Activated T-cell treated with anti-CD3 and anti-CD28 coated beads, Interleukin-2, amount 50 U/mL, for 4 hours (primary cell): ENCODE measurements around the gene BMPER. TPM values are rescaled to one million over a fixed set of nuclear protein-coding genes. Genes with fewer than 3 reads are reported as not detected.

Experiments
- ATAC-seq, 2 donors: fragments of 200-7000 bp; cut with Tn5 transposase; one replicate each; pipeline ENCODE4 v1.10.0; 2021
- DNase-seq: peaks from one replicate; pipeline ENCODE4 v3.0.0-alpha.2; 2020
- H3K27me3 Mint-ChIP-seq: one replicate; pipeline ENCODE4 v1.8.0; 2021; ENCODE audit warnings: low read depth, mixed read lengths
- H3K36me3 Mint-ChIP-seq: one replicate; pipeline ENCODE4 v1.8.0; 2022; ENCODE audit warnings: mixed read lengths; ENCODE audit not compliant: insufficient read depth
- H3K4me1 Mint-ChIP-seq: one replicate; pipeline ENCODE4 v1.8.0; 2021; ENCODE audit warnings: low read depth, mixed read lengths
- H3K4me3 Mint-ChIP-seq: one replicate; pipeline ENCODE4 v1.8.0; 2021; ENCODE audit warnings: mild to moderate bottlenecking, moderate library complexity, mixed read lengths
- H3K9me3 Mint-ChIP-seq: one replicate; pipeline ENCODE4 v1.8.0; 2021; ENCODE audit warnings: mixed read lengths
- total RNA-seq, 3 donors: library from RNA; stranded (reverse); gene quantifications; one replicate each; pipeline ENCODE4 v1.2.1, GENCODE V29; 2021

Gene BMPER
- total RNA-seq, 3 donors from 2014 or later: 0.16 TPM; not detected in 2

DNA sequence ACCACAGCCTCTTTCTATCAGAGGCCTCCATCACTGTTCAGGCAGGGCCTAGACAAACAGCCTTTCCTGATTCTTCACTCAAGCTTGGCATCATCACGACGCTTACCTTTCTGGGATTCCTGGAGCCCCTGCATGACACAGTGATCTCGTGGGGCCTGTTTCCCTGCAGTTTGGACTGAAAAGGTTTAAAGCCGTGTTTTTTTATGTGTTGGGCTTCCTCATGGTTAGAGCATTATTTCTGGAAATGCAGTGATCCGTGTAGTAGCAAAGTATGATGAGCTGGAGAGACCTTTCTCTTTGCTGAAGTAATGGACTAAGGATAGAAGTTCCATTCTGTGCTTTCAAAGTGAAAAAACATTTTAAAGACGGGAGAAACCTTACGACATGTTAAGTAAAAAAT is 169.1 kb downstream of the BMPER start:
- ATAC-seq (no peak), DNase-seq (no peak)
- Mint-ChIP-seq H3K36me3 (no peaks in the 10 kb centered on the region), H3K4me1 (no peaks in the 10 kb centered on the region), H3K4me3 (no peak overlapping the region), H3K27me3 (no peaks in the 10 kb centered on the region), H3K9me3 (peaks cover 3% of the 10 kb centered on the region)

DNA sequence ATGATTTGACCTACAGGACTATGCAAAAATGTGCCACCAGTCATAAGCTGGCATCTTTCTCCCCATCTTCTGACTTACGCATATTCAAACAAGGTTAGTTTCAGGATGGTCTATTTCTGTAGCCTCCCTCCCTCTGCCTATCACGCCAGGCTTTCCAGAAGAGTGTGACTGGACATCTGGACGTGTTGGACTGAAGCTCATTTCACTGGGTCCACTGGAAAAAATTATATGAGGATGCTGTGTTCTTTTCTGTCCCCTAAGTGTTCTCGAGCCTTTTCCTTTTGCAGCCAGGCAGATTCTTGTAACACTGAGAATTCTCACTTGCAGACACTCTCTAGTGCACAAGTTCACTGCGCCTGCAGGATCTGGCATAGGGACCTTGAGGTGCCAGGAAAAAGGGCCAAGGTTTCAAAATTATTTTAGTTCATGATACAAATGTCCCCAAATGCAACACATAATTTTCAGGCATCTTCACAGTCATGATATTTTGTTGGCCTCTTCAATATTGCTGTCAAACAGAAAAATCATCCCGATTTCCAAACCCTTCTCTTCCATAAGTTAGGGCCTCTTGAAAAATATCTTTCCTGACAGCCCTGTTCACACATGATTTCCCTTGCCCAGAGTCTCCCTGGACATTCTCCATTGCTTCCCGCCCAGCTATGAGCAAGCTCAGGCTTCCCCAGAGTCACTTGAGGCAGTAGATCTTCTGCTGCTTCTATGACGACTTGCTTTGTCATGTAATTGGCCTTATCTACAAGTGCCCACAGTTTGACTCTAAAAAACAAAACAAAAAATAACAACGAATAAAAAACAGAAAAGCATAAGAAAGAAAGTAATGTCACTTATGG is 170.4 kb downstream of the BMPER start:
- DNase-seq (no peak), ATAC-seq (no peak)
- H3K36me3 Mint-ChIP-seq: no peaks in the 10 kb centered on the region
- H3K9me3 Mint-ChIP-seq: peaks cover 3% of the 10 kb centered on the region
- H3K4me1 Mint-ChIP-seq: no peaks in the 10 kb centered on the region
- no peak overlapping the region for H3K4me3 Mint-ChIP-seq
- H3K27me3 Mint-ChIP-seq: no peaks in the 10 kb centered on the region

DNA sequence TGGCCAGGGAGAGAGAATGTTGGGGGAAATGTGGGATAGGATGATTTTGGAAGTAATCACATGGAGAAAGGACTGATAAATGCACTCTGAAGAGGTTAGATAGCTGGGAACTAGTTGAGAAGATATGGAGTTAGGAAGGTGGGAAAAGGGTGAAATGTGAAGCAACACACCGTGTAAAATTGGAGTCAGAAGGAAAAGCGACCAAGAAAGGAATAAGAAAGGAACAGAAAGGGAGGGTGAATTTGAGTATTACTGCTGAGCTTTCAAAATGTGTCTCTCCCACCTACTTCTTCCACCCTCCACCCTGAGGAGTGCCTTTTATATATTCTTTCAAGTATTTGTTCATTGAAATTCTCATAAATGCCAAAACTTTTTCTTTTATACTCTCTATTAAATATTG is 171.8 kb downstream of the BMPER start:
- H3K36me3 Mint-ChIP-seq: no peaks in the 10 kb centered on the region
- no peak overlapping the region for H3K4me3 Mint-ChIP-seq
- no peaks in the 10 kb centered on the region for H3K27me3 Mint-ChIP-seq
- H3K9me3 Mint-ChIP-seq: peaks cover 3% of the 10 kb centered on the region
- no peaks in the 10 kb centered on the region for H3K4me1 Mint-ChIP-seq
- no peak for ATAC-seq
- DNase-seq: no peak

DNA sequence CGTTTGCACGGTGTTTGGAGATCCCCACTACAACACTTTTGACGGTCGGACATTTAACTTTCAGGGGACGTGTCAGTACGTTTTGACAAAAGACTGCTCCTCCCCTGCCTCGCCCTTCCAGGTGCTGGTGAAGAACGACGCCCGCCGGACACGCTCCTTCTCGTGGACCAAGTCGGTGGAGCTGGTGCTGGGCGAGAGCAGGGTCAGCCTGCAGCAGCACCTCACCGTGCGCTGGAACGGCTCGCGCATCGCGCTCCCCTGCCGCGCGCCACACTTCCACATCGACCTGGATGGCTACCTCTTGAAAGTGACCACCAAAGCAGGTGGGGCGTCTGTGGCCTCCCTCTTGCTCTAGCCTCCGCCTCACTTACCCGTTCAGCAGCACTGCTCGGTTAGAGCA is 173.5 kb downstream of the BMPER start:
- no peaks in the 10 kb centered on the region for H3K36me3 Mint-ChIP-seq
- H3K9me3 Mint-ChIP-seq: peaks cover 3% of the 10 kb centered on the region
- H3K27me3 Mint-ChIP-seq: no peaks in the 10 kb centered on the region
- DNase-seq: no peak
- H3K4me1 Mint-ChIP-seq: no peaks in the 10 kb centered on the region
- H3K4me3 Mint-ChIP-seq: no peak overlapping the region
- no peak for ATAC-seq

DNA sequence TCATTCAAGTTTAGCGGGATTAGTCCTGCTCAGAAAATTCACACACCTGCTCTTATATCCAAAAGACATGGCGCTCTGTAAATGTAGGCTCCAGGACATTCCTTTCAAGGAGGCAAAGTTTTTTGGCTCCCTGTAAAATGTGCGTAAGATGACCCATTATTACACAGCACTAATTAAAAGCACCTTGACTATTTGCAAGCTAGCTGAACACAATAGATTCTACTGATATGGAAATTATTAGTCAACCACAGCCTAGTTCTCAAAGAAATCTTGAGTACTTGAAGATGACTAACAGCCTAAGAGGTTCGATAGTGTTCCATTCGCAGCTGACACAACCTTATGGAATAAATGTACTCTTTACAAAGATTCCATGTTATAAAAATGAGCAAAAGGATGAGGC is 175.2 kb downstream of the BMPER start:
- Mint-ChIP-seq H3K27me3 (no peaks in the 10 kb centered on the region), H3K9me3 (peaks cover 3% of the 10 kb centered on the region), H3K4me1 (no peaks in the 10 kb centered on the region), H3K36me3 (no peaks in the 10 kb centered on the region), H3K4me3 (no peak overlapping the region)
- DNase-seq: no peak
- no peak for ATAC-seq

DNA sequence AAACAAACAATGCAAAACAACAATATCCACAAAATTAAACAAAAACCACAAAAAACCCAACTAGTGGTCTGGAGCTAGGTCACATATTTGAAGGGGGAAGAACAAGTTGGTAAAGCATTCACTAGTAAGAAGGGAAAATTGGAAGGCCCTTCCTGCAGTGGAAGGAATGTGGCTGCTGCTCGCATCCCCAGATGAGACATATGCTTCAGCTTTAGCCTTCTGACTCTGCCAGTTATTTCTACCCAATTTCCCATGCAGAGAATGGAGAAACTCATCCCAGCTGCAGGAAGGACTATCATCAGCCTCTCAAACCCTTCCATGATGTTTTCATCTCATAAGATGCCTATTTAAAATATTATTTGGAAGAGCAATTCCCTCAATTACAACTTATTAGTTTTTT is 176.6 kb downstream of the BMPER start:
- H3K4me1 Mint-ChIP-seq: no peaks in the 10 kb centered on the region
- peaks cover 3% of the 10 kb centered on the region for H3K9me3 Mint-ChIP-seq
- H3K27me3 Mint-ChIP-seq: no peaks in the 10 kb centered on the region
- ATAC-seq: no peak
- no peak for DNase-seq
- no peaks in the 10 kb centered on the region for H3K36me3 Mint-ChIP-seq
- no peak overlapping the region for H3K4me3 Mint-ChIP-seq

DNA sequence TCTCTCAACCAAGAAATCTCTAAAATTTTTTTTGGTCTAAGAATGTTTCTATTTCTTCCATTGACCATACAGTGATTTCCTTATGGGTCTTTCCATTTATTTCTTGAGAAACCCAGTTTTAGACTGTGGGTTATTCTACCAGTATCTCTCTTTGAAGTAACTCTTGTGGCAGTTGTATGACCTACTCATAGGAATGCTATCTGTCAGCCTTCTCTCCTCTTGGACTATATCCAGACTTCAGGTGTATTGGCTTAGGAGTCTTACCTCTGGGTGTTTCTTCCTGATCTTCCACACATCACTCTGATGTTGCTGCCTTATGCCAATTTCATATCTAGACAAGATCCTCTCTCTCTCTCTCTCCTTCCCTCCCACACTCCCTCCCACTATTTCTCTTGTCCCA is 178.1 kb downstream of the BMPER start:
- no peaks in the 10 kb centered on the region for H3K4me1 Mint-ChIP-seq
- H3K4me3 Mint-ChIP-seq: no peak overlapping the region
- no peaks in the 10 kb centered on the region for H3K36me3 Mint-ChIP-seq
- no peaks in the 10 kb centered on the region for H3K27me3 Mint-ChIP-seq
- no peaks in the 10 kb centered on the region for H3K9me3 Mint-ChIP-seq
- DNase-seq (no peak), ATAC-seq (no peak)

DNA sequence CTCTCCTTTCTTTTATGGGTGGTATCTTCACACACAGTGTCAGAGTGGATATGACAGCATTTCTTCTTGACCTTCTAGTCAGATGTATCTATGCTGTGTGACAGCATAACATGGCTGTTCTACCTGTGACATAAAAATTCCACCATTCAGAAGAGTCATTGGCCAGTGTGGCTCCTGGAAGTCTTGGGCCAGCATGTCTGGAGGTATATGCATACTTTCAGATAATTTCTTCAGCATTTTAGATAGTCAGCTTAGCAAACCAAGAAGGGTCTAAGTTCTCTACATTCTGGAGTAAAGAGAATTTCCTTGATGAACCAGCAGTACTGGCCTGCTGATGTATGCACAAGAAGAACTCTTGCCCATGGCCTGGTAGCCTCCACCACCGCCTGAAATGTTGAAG is 179.3 kb downstream of the BMPER start:
- H3K27me3 Mint-ChIP-seq: no peaks in the 10 kb centered on the region
- no peaks in the 10 kb centered on the region for H3K36me3 Mint-ChIP-seq
- DNase-seq (no peak), ATAC-seq (no peak)
- H3K4me3 Mint-ChIP-seq: no peak overlapping the region
- H3K9me3 Mint-ChIP-seq: no peaks in the 10 kb centered on the region
- H3K4me1 Mint-ChIP-seq: no peaks in the 10 kb centered on the region

DNA sequence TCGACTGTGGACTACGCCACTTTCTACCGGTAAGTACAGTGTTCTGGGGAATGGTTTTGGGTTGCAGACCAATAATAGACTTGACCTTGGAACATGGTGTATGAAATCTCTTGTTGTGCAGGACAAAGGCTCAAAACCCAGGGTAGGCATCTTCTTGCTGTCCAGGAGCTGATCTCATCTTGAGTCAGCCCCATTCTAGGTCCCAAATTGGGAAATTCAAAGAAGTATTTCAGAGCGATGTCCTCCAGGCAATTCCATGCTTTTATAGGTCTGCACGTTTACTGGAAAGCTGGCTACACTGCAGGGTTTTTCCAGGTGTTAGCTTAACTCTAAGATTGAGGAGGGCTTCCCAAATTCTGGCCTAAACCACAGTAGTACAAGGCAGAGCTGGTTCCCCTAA is 180.7 kb downstream of the BMPER start:
- Mint-ChIP-seq H3K27me3 (peaks cover 3% of the 10 kb centered on the region), H3K36me3 (no peaks in the 10 kb centered on the region), H3K4me1 (no peaks in the 10 kb centered on the region), H3K4me3 (no peak overlapping the region), H3K9me3 (no peaks in the 10 kb centered on the region)
- ATAC-seq: no peak
- DNase-seq: no peak

DNA sequence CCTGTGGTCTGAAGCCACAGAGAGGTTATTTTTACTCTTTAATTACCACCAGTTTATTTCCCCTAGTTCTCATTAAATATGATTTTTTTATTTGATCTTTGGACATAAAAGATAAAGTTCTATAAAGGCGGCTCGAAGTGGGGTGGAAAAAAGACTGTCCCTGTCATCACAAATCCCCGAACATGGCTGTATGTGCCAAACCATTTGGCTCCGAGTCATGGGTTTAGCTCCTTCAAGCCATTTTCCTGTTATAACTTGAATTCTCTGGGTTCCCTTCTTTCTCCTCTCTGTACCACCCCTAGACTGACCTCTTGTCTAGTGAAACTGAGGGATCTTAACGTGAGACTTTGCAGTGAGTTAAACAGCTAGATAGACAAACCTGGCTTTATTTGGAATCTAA is 181.6 kb downstream of the BMPER start:
- ATAC-seq: no peak
- H3K9me3 Mint-ChIP-seq: peaks cover 1% of the 10 kb centered on the region
- no peaks in the 10 kb centered on the region for H3K36me3 Mint-ChIP-seq
- DNase-seq: no peak
- H3K27me3 Mint-ChIP-seq: peaks cover 3% of the 10 kb centered on the region
- H3K4me1 Mint-ChIP-seq: no peaks in the 10 kb centered on the region
- no peak overlapping the region for H3K4me3 Mint-ChIP-seq

DNA sequence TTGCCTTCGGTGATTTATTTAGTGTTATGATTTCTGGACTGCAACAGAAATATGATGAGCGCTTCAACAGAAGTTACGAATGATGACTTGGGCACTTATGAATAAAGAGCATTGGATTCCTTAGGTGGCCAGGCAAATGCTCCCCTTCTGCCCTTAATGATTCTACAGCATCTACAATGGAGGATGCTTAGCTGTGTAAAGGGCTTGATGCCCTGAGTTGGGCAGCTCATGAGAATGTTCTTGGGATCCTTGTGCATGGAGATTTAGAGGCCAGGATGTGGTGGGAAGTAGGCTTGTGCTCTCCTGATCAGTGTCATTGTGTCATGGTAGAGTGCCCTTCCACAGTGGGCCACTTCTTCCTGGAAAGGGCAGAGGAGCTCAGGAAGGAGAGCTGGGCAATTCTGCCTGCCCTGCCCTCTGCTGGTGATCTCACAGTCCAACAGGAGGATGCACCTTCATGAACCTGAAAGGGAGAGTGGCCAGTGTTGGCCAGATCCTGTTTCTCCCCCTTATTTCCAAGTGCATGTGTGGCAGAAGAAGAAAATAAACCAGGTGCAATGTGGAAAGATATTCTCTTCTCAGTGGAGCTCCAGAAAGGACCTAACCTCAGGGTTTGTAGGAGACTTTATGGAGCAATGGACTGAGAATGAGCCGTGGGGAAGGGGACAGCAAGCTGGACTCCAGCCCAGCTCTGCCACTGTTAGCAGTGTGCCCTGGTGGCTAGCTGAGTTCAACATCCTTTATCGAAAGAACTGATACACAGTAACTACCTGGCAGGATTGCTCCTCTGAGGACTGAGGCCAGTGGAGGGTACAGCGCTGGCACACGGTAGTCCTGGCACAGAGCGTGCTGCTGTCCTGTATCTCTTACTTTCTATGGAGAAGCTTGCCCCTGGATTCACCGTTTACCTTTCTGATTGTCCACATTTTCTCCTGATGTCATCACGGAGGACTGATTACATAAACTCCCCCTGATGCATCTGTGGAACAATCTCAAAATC is 182.9 kb downstream of the BMPER start:
- ATAC-seq (no peak), DNase-seq (no peak)
- H3K9me3 Mint-ChIP-seq: peaks cover 5% of the 10 kb centered on the region
- no peaks in the 10 kb centered on the region for H3K36me3 Mint-ChIP-seq
- H3K4me1 Mint-ChIP-seq: no peaks in the 10 kb centered on the region
- no peak overlapping the region for H3K4me3 Mint-ChIP-seq
- H3K27me3 Mint-ChIP-seq: peaks cover 3% of the 10 kb centered on the region

DNA sequence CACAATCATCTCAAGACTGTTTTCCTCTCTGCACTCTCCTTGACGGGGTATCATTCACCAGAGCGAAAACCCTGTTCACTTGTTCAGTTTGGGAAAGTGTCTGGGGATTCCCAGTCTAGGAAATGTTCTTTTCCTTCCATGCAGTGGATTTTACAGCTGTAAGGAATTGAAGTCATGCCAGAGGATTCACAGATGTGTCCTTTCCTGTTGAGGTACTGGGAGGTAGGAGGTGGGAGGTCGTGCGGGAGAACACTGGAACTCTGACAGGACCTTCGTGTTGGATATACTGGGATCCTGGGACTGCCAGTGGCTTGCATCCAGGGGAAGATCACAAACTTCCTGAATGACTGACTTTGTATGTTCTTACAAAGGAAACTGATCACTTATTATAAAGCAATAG is 185.5 kb downstream of the BMPER start:
- Mint-ChIP-seq H3K4me3 (no peak overlapping the region), H3K4me1 (no peaks in the 10 kb centered on the region), H3K36me3 (no peaks in the 10 kb centered on the region), H3K27me3 (peaks cover 3% of the 10 kb centered on the region), H3K9me3 (peaks cover 5% of the 10 kb centered on the region)
- DNase-seq (no peak), ATAC-seq (no peak)

DNA sequence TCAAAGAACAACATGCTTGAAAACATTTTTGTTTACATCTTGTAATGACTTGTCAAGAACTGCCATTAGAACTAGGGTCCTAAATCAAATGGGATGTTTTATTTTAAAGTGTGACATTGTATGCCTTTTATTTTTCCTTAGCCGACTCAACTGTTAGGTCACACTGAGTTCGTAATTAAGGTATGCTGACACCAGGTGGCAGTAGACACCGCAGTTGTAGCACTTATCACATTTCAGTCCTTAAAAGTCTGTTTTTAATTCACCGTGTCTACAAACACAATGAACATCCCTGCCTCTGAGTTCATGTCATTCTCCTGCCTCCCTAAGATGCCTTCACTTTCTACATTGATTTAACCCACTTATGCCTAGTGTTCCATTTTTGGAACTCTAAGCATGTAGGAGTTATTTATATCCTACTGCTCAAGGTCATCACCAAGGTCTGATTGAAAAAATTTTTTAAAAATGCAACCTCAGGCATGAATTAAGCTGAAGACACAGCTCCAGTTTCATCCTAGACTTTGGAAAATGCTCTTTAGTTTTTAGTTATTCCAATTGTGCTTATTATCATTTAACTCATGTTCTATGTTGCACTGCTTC is 186.1 kb downstream of the BMPER start:
- Mint-ChIP-seq H3K27me3 (peaks cover 3% of the 10 kb centered on the region), H3K4me3 (no peak overlapping the region), H3K4me1 (no peaks in the 10 kb centered on the region), H3K36me3 (no peaks in the 10 kb centered on the region), H3K9me3 (peaks cover 5% of the 10 kb centered on the region)
- ATAC-seq: no peak
- no peak for DNase-seq

DNA sequence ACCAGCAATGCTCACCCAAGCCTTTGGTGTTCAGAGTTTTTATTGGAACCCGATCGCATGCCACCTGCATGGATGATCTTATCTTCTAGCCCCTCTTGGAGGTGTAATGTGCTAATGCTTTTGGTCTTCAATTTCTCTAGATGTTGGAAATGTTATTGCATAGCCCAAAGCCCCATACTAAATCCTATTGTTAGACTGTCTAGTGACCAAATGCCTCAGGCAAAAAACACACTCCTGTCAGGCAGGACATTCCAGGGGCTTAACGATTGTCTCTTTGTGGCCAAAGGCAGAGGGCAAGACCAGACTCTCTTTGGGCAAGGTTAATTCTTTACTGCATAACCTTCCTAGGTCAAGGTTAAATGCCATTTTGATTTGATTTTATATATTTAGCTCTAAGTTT is 187.9 kb downstream of the BMPER start:
- DNase-seq: no peak
- H3K9me3 Mint-ChIP-seq: peaks cover 5% of the 10 kb centered on the region
- H3K4me1 Mint-ChIP-seq: no peaks in the 10 kb centered on the region
- H3K36me3 Mint-ChIP-seq: no peaks in the 10 kb centered on the region
- no peak for ATAC-seq
- H3K4me3 Mint-ChIP-seq: no peak overlapping the region
- H3K27me3 Mint-ChIP-seq: peaks cover 3% of the 10 kb centered on the region
